GM10266 (cell line): ENCODE measurements around the gene UFD1.

ENCODE experiments used
- DNase-seq: peaks from one replicate; pipeline ENCODE4 v3.0.0; 2012; ENCODE audit errors: extremely low spot score
- CTCF ChIP-seq: IDR thresholded peaks from 2 replicates; pipeline ENCODE4 v1.5.1; 2012; ENCODE audit warnings: mild to moderate bottlenecking, low read depth; ENCODE audit not compliant: control insufficient read depth, insufficient read depth; ENCODE audit errors: missing control alignments

Gene UFD1

GRCh38 chr22:19419086-19419463 is 59.9 kb downstream of the UFD1 start:
- TF ChIP-seq CTCF, result no peak
- no peak for DNase-seq

GRCh38 chr22:19412923-19413322 is 66.1 kb downstream of the UFD1 start:
- DNase-seq, result no peak
- TF ChIP-seq CTCF, result no peak

GRCh38 chr22:19412478-19412877 is 66.5 kb downstream of the UFD1 start:
- TF ChIP-seq CTCF, result no peak
- no peak for DNase-seq

- no peak for TF ChIP-seq CTCF
- DNase-seq, result no peak
These were observed 67.3 kb downstream of the UFD1 start for GRCh38 chr22:19411690-19412045.

- no peak for DNase-seq
- no peak for TF ChIP-seq CTCF
These were observed 67.9 kb downstream of the UFD1 start for GRCh38 chr22:19410941-19411689.

- TF ChIP-seq CTCF, result no peak
- DNase-seq, result no peak
These were observed 71.1 kb downstream of the UFD1 start for GRCh38 chr22:19407649-19408606.

GRCh38 chr22:19406846-19407245 is 72.1 kb downstream of the UFD1 start:
- DNase-seq, result no peak
- no peak for TF ChIP-seq CTCF
